Ascending aorta (tissue), 2 donors: ENCODE data around the gene CPN1. TPM values are rescaled to one million over a fixed set of nuclear protein-coding genes. Genes with fewer than 3 reads are reported as not detected.

Experiments used
- DNase-seq, 2 donors: peaks; one replicate each; pipeline ENCODE4 v3.0.0-alpha.2; 2019; ENCODE audit warnings: low spot score in 2 of 2
- H3K27ac ChIP-seq, 2 donors: fragments of 200-600 bp; sonication (generic); one replicate each; pipeline ENCODE4 v1.5.1; 2016 to 2017; ENCODE audit warnings: mild to moderate bottlenecking in 1 of 2
- H3K27me3 ChIP-seq: fragments of 200-600 bp; sonication (generic); one replicate; pipeline ENCODE4 v1.5.1; 2017
- H3K36me3 ChIP-seq, 2 donors: fragments of 200-600 bp; sonication (generic); one replicate each; pipeline ENCODE4 v1.5.1; 2016
- H3K4me1 ChIP-seq, 2 donors: fragments of 200-600 bp; sonication (generic); one replicate each; pipeline ENCODE4 v1.5.1; 2016 to 2017; ENCODE audit warnings: mild to moderate bottlenecking in 1 of 2
- H3K4me3 ChIP-seq, 2 donors: fragments of 200-600 bp; sonication (generic); one replicate each; pipeline ENCODE4 v1.5.1; 2016 to 2017; ENCODE audit warnings: mild to moderate bottlenecking in 1 of 2
- H3K9me3 ChIP-seq, 2 donors: fragments of 200-600 bp; sonication (generic); one replicate each; pipeline ENCODE4 v1.5.1; 2016
- CTCF ChIP-seq, 3 experiments: fragments of 200-600 bp in 2 of 3; fragments of 450-650 bp in 1 of 3; sonication (generic) in 2 of 3; IDR thresholded peaks; one replicate each; pipeline ENCODE4 v1.5.1; 2016 to 2019; ENCODE audit warnings: antibody characterized with exemption in 3 of 3, mild to moderate bottlenecking in 1 of 3, moderate library complexity in 1 of 3
- intact Hi-C: fragments of 100-400 bp; cut with DNase I; formaldehyde crosslinking; loops from one replicate; pipeline ENCODE4 v1.15.1; 2023
- total RNA-seq: library from RNA; depleted of rRNA; stranded (reverse); fragments of >200 nt; gene quantifications from one replicate; pipeline ENCODE4 v1.1.0, GENCODE V29; 2016

Gene CPN1
- total RNA-seq, 1 donor from 2014 or later: not detected

- Histone ChIP-seq H3K27me3 (no peaks in the 10 kb centered on the region), H3K4me3 (peak overlapping the region; percentile 78 to 98), H3K9me3 (no peaks in the 10 kb centered on the region), H3K4me1 (peaks cover 3 to 19% of the 10 kb centered on the region in 2 donors), H3K36me3 (no peaks in the 10 kb centered on the region), H3K27ac (peak overlapping the region in 1 of 2 donors; percentile 65)
- intact Hi-C loops: loop anchor here (1.0 to 10.0 kb wide), 3 partner anchors 94 to 384 kb away; partner anchors contain the start of genes COX15, CUTC and SLC25A28
- DNase-seq: no peak
- TF ChIP-seq CTCF (IDR thresholded peaks at IDR 0.05): no peak
Measured at GRCh38 chr10:100008708-100009282, 72.9 kb downstream of the CPN1 start.

- intact Hi-C loops: loop anchor here (10.0 kb wide), 2 partner anchors 93 to 383 kb away; partner anchors contain the start of gene SLC25A28
- Histone ChIP-seq H3K27ac (no peak overlapping the region), H3K9me3 (no peaks in the 10 kb centered on the region), H3K4me3 (peak overlapping the region; percentile 78 to 98), H3K4me1 (peaks cover 3 to 19% of the 10 kb centered on the region in 2 donors), H3K36me3 (no peaks in the 10 kb centered on the region), H3K27me3 (no peaks in the 10 kb centered on the region)
- no peak for DNase-seq
- TF ChIP-seq CTCF (IDR thresholded peaks at IDR 0.05): no peak
Measured at GRCh38 chr10:100008142-100008522, 73.5 kb downstream of the CPN1 start.

- no peaks in the 10 kb centered on the region for H3K9me3 ChIP-seq
- H3K27me3 ChIP-seq: no peaks in the 10 kb centered on the region
- no peak for DNase-seq
- peaks cover 3 to 19% of the 10 kb centered on the region in 2 donors for H3K4me1 ChIP-seq
- intact Hi-C loops: loop anchor here (10.0 kb wide), 2 partner anchors 93 to 383 kb away; partner anchors contain the start of gene SLC25A28
- H3K27ac ChIP-seq: peak overlapping the region in 1 of 2 donors; percentile 48
- TF ChIP-seq CTCF (IDR thresholded peaks at IDR 0.05): no peak
- H3K36me3 ChIP-seq: no peaks in the 10 kb centered on the region
- peak overlapping the region in 1 of 2 donors; percentile 98 for H3K4me3 ChIP-seq
Measured at GRCh38 chr10:100007231-100008141, 74.2 kb downstream of the CPN1 start.

- no peak overlapping the region for H3K4me3 ChIP-seq
- DNase-seq: no peak
- H3K27ac ChIP-seq: peak overlapping the region; percentile 48
- TF ChIP-seq CTCF (IDR thresholded peaks at IDR 0.05): no peak
- intact Hi-C loops: loop anchor here (10.0 kb wide), 2 partner anchors 92 to 382 kb away; partner anchors contain the start of gene SLC25A28
- no peaks in the 10 kb centered on the region for H3K27me3 ChIP-seq
- no peaks in the 10 kb centered on the region for H3K9me3 ChIP-seq
- H3K4me1 ChIP-seq: peaks cover 3 to 19% of the 10 kb centered on the region in 2 donors
- no peaks in the 10 kb centered on the region for H3K36me3 ChIP-seq
Measured at GRCh38 chr10:100006243-100006886, 75.3 kb downstream of the CPN1 start.

GRCh38 chr10:100004805-100005510 is 76.7 kb downstream of the CPN1 start:
- no peak overlapping the region for H3K27ac ChIP-seq
- no peak for DNase-seq
- intact Hi-C loops: loop anchor here (10.0 kb wide), 2 partner anchors 90 to 380 kb away; partner anchors contain the start of gene SLC25A28

More at GRCh38 chr10:100004805-100005510, 76.7 kb downstream of the CPN1 start:
- H3K36me3 ChIP-seq: no peaks in the 10 kb centered on the region
- H3K4me3 ChIP-seq: no peak overlapping the region
- H3K9me3 ChIP-seq: no peaks in the 10 kb centered on the region
- no peak for TF ChIP-seq CTCF (IDR thresholded peaks at IDR 0.05)
- no peaks in the 10 kb centered on the region for H3K27me3 ChIP-seq
- H3K4me1 ChIP-seq: peaks cover 3 to 16% of the 10 kb centered on the region in 2 donors
